ENCODE data around the gene RIOK3.
A peak's percentile ranks its signal among the peaks of the same experiment; 100 is the strongest.
"Not testable (repeated sequence)": the region's sequence is repeated elsewhere in the genome, so short reads cannot be mapped to it uniquely, and the experiment has no call there.

The RIOK3 gene

GRCh38 chr18:23428821-23429220 is 24.3 kb upstream of the RIOK3 start:
- Histone ChIP-seq H3K4me3 (ENCODE audit: low read depth in 1 of 2, low read length in 2 of 2) (no peak overlapping the region), H3K36me3 (ENCODE audit: insufficient read depth, low read length) (no peaks in the 10 kb centered on the region), H3K27me3 (ENCODE audit: control insufficient read depth in 1 of 2, insufficient read depth in 2 of 2, low read length in 2 of 2) (no peaks in the 10 kb centered on the region), H3K9me3 (ENCODE audit: low read length) (no peaks in the 10 kb centered on the region), H3K9ac (ENCODE audit: low read length) (no peak overlapping the region), H3K27ac (ENCODE audit: low read depth, low read length) (no peak overlapping the region), H3K4me1 (ENCODE audit: insufficient read depth, low read length) (no peaks in the 10 kb centered on the region)

- H3K9ac ChIP-seq (ENCODE audit: low read length); H3K36me3 ChIP-seq (ENCODE audit: insufficient read depth, low read length); H3K4me3 ChIP-seq (ENCODE audit: low read depth in 1 of 2, low read length in 2 of 2); H3K27me3 ChIP-seq (ENCODE audit: control insufficient read depth in 1 of 2, insufficient read depth in 2 of 2, low read length in 2 of 2); H3K9me3 ChIP-seq (ENCODE audit: low read length); H3K27ac ChIP-seq (ENCODE audit: low read depth, low read length); H3K4me1 ChIP-seq (ENCODE audit: insufficient read depth, low read length): not testable (repeated sequence)
These were observed 23.5 kb upstream of the RIOK3 start for GRCh38 chr18:23429538-23429937.

GRCh38 chr18:23433360-23433759 is 19.7 kb upstream of the RIOK3 start:
- Histone ChIP-seq H3K9ac (ENCODE audit: low read length) (no peak overlapping the region), H3K4me3 (ENCODE audit: low read depth in 1 of 2, low read length in 2 of 2) (no peak overlapping the region), H3K27me3 (ENCODE audit: control insufficient read depth in 1 of 2, insufficient read depth in 2 of 2, low read length in 2 of 2) (no peaks in the 10 kb centered on the region)

GRCh38 chr18:23437357-23438045 is 15.6 kb upstream of the RIOK3 start:
- no peaks in the 10 kb centered on the region for H3K36me3 ChIP-seq (ENCODE audit: insufficient read depth, low read length)
- no peaks in the 10 kb centered on the region for H3K9me3 ChIP-seq (ENCODE audit: low read length)
- peak overlapping the region; percentile 47 for H3K9ac ChIP-seq (ENCODE audit: low read length)
- H3K4me1 ChIP-seq (ENCODE audit: insufficient read depth, low read length) = no peaks in the 10 kb centered on the region
- H3K4me3 ChIP-seq (ENCODE audit: low read depth in 1 of 2, low read length in 2 of 2) = peak overlapping the region; percentile 57 to 97
- H3K27me3 ChIP-seq (ENCODE audit: control insufficient read depth in 1 of 2, insufficient read depth in 2 of 2, low read length in 2 of 2) = no peaks in the 10 kb centered on the region
- peak overlapping the region; percentile 48 for H3K27ac ChIP-seq (ENCODE audit: low read depth, low read length)

More at GRCh38 chr18:23433360-23433759, 19.7 kb upstream of the RIOK3 start:
- no peaks in the 10 kb centered on the region for H3K36me3 ChIP-seq (ENCODE audit: insufficient read depth, low read length)
- no peaks in the 10 kb centered on the region for H3K4me1 ChIP-seq (ENCODE audit: insufficient read depth, low read length)
- H3K27ac ChIP-seq (ENCODE audit: low read depth, low read length) = no peak overlapping the region
- no peaks in the 10 kb centered on the region for H3K9me3 ChIP-seq (ENCODE audit: low read length)

GRCh38 chr18:23438046-23438377 is 15.1 kb upstream of the RIOK3 start:
- Histone ChIP-seq H3K36me3 (ENCODE audit: insufficient read depth, low read length) (no peaks in the 10 kb centered on the region), H3K4me3 (ENCODE audit: low read depth in 1 of 2, low read length in 2 of 2) (peak overlapping the region; percentile 57 to 97), H3K9ac (ENCODE audit: low read length) (no peak overlapping the region), H3K27me3 (ENCODE audit: control insufficient read depth in 1 of 2, insufficient read depth in 2 of 2, low read length in 2 of 2) (no peaks in the 10 kb centered on the region), H3K9me3 (ENCODE audit: low read length) (no peaks in the 10 kb centered on the region), H3K27ac (ENCODE audit: low read depth, low read length) (peak overlapping the region; percentile 48), H3K4me1 (ENCODE audit: insufficient read depth, low read length) (no peaks in the 10 kb centered on the region)

GRCh38 chr18:23438608-23439366 is 14.3 kb upstream of the RIOK3 start:
- Histone ChIP-seq H3K27me3 (ENCODE audit: control insufficient read depth in 1 of 2, insufficient read depth in 2 of 2, low read length in 2 of 2) (no peaks in the 10 kb centered on the region), H3K9me3 (ENCODE audit: low read length) (no peaks in the 10 kb centered on the region), H3K4me3 (ENCODE audit: low read depth in 1 of 2, low read length in 2 of 2) (peak overlapping the region in 1 of 2 donors; percentile 97), H3K9ac (ENCODE audit: low read length) (no peak overlapping the region), H3K4me1 (ENCODE audit: insufficient read depth, low read length) (no peaks in the 10 kb centered on the region), H3K27ac (ENCODE audit: low read depth, low read length) (no peak overlapping the region), H3K36me3 (ENCODE audit: insufficient read depth, low read length) (no peaks in the 10 kb centered on the region)

- H3K9me3 ChIP-seq (ENCODE audit: low read length) = no peaks in the 10 kb centered on the region
- H3K4me1 ChIP-seq (ENCODE audit: insufficient read depth, low read length) = no peaks in the 10 kb centered on the region
- H3K27me3 ChIP-seq (ENCODE audit: control insufficient read depth in 1 of 2, insufficient read depth in 2 of 2, low read length in 2 of 2) = no peaks in the 10 kb centered on the region
- H3K9ac ChIP-seq (ENCODE audit: low read length) = no peak overlapping the region
- H3K27ac ChIP-seq (ENCODE audit: low read depth, low read length) = no peak overlapping the region
- no peaks in the 10 kb centered on the region for H3K36me3 ChIP-seq (ENCODE audit: insufficient read depth, low read length)
- no peak overlapping the region for H3K4me3 ChIP-seq (ENCODE audit: low read depth in 1 of 2, low read length in 2 of 2)
These were observed 13.0 kb upstream of the RIOK3 start for GRCh38 chr18:23440131-23440530.

- no peak overlapping the region for H3K27ac ChIP-seq (ENCODE audit: low read depth, low read length)
- no peaks in the 10 kb centered on the region for H3K9me3 ChIP-seq (ENCODE audit: low read length)
- H3K4me1 ChIP-seq (ENCODE audit: insufficient read depth, low read length) = no peaks in the 10 kb centered on the region
- H3K9ac ChIP-seq (ENCODE audit: low read length) = no peak overlapping the region
- no peak overlapping the region for H3K4me3 ChIP-seq (ENCODE audit: low read depth in 1 of 2, low read length in 2 of 2)
- no peaks in the 10 kb centered on the region for H3K27me3 ChIP-seq (ENCODE audit: control insufficient read depth in 1 of 2, insufficient read depth in 2 of 2, low read length in 2 of 2)
- no peaks in the 10 kb centered on the region for H3K36me3 ChIP-seq (ENCODE audit: insufficient read depth, low read length)
These were observed 10.1 kb upstream of the RIOK3 start for GRCh38 chr18:23442958-23443357.

- Histone ChIP-seq H3K9ac (ENCODE audit: low read length) (no peak overlapping the region), H3K36me3 (ENCODE audit: insufficient read depth, low read length) (no peaks in the 10 kb centered on the region), H3K27me3 (ENCODE audit: control insufficient read depth in 1 of 2, insufficient read depth in 2 of 2, low read length in 2 of 2) (no peaks in the 10 kb centered on the region), H3K9me3 (ENCODE audit: low read length) (no peaks in the 10 kb centered on the region), H3K27ac (ENCODE audit: low read depth, low read length) (no peak overlapping the region), H3K4me3 (ENCODE audit: low read depth in 1 of 2, low read length in 2 of 2) (no peak overlapping the region), H3K4me1 (ENCODE audit: insufficient read depth, low read length) (peaks cover 8% of the 10 kb centered on the region)
These were observed 4.8 kb upstream of the RIOK3 start for GRCh38 chr18:23448291-23448690.

- Histone ChIP-seq H3K27ac (ENCODE audit: low read depth, low read length) (no peak overlapping the region), H3K27me3 (ENCODE audit: control insufficient read depth in 1 of 2, insufficient read depth in 2 of 2, low read length in 2 of 2) (no peaks in the 10 kb centered on the region), H3K9me3 (ENCODE audit: low read length) (no peaks in the 10 kb centered on the region), H3K4me1 (ENCODE audit: insufficient read depth, low read length) (peaks cover 19% of the 10 kb centered on the region), H3K4me3 (ENCODE audit: low read depth in 1 of 2, low read length in 2 of 2) (no peak overlapping the region), H3K9ac (ENCODE audit: low read length) (no peak overlapping the region), H3K36me3 (ENCODE audit: insufficient read depth, low read length) (no peaks in the 10 kb centered on the region)
These were observed 3.1 kb upstream of the RIOK3 start for GRCh38 chr18:23450022-23450421.

- no peak overlapping the region for H3K4me3 ChIP-seq (ENCODE audit: low read depth in 1 of 2, low read length in 2 of 2)
- H3K9ac ChIP-seq (ENCODE audit: low read length) = no peak overlapping the region
- H3K4me1 ChIP-seq (ENCODE audit: insufficient read depth, low read length) = peaks cover 19% of the 10 kb centered on the region
- no peaks in the 10 kb centered on the region for H3K9me3 ChIP-seq (ENCODE audit: low read length)
- no peaks in the 10 kb centered on the region for H3K36me3 ChIP-seq (ENCODE audit: insufficient read depth, low read length)
- no peaks in the 10 kb centered on the region for H3K27me3 ChIP-seq (ENCODE audit: control insufficient read depth in 1 of 2, insufficient read depth in 2 of 2, low read length in 2 of 2)
- H3K27ac ChIP-seq (ENCODE audit: low read depth, low read length) = no peak overlapping the region
These were observed 2.1 kb upstream of the RIOK3 start for GRCh38 chr18:23451011-23451410.

- no peaks in the 10 kb centered on the region for H3K27me3 ChIP-seq (ENCODE audit: control insufficient read depth in 1 of 2, insufficient read depth in 2 of 2, low read length in 2 of 2)
- no peak overlapping the region for H3K27ac ChIP-seq (ENCODE audit: low read depth, low read length)
- H3K36me3 ChIP-seq (ENCODE audit: insufficient read depth, low read length) = no peaks in the 10 kb centered on the region
- H3K4me3 ChIP-seq (ENCODE audit: low read depth in 1 of 2, low read length in 2 of 2) = no peak overlapping the region
- no peaks in the 10 kb centered on the region for H3K9me3 ChIP-seq (ENCODE audit: low read length)
- H3K4me1 ChIP-seq (ENCODE audit: insufficient read depth, low read length) = peaks cover 19% of the 10 kb centered on the region
- H3K9ac ChIP-seq (ENCODE audit: low read length) = no peak overlapping the region
These were observed 1.6 kb upstream of the RIOK3 start for GRCh38 chr18:23451491-23451890.

Data from muscle layer of colon (tissue), 2 donors.